ENCODE measurements around the gene PBRM1. TPM values are rescaled to one million over a fixed set of nuclear protein-coding genes. Genes with fewer than 3 reads are reported as not detected.

The PBRM1 gene
- total and polyA plus RNA-seq, 2 experiments from 2014 or later: 57.5 to 72.5 TPM

- TF ChIP-seq POLR2AphosphoS5 (IDR thresholded peaks at IDR 0.05; ENCODE audit: low read depth) (no peak), ZNF331 (CRISPR knock-in tag; IDR thresholded peaks at IDR 0.05; ENCODE audit: low read depth) (no peak), ZNF114 (CRISPR knock-in tag; IDR thresholded peaks at IDR 0.05) (no peak), STAT1 (IDR thresholded peaks at IDR 0.05; ENCODE audit: unreplicated experiment) (no peak), ZNF462 (CRISPR knock-in tag; IDR thresholded peaks at IDR 0.05) (no peak), REST (IDR thresholded peaks at IDR 0.05; ENCODE audit: unreplicated experiment) (no peak), CREB1 (CRISPR knock-in tag; IDR thresholded peaks at IDR 0.05; ENCODE audit: low read depth) (no peak), CTCF (conservative IDR thresholded peaks at IDR 0.05; ENCODE audit: low read depth in 2 of 2) (no peak), NANOG (IDR thresholded peaks at IDR 0.05; ENCODE audit: borderline replicate concordance) (no peak), JUNB (IDR thresholded peaks at IDR 0.05; ENCODE audit: unreplicated experiment) (no peak), EZH2 (IDR thresholded peaks at IDR 0.05; ENCODE audit: low read depth, unreplicated experiment) (no peak), EZH2phosphoT487 (IDR thresholded peaks at IDR 0.05; ENCODE audit: unreplicated experiment) (no peak), ETS1 (IDR thresholded peaks at IDR 0.05) (no peak)
- H2AFZ ChIP-seq: no peak overlapping the region
- Mint-ChIP-seq H3K36me3 (ENCODE audit: low read depth) (peaks cover 31% of the 10 kb centered on the region), H3K27ac (no peak overlapping the region), H3K4me3 (no peak overlapping the region), H3K27me3 (ENCODE audit: insufficient read depth, low read depth, poor library complexity) (peaks cover 2% of the 10 kb centered on the region), H3K4me1 (peaks cover 17% of the 10 kb centered on the region; the same call in 2 of the 3 replicates), H3K9me3 (no peaks in the 10 kb centered on the region)
- no peaks in the 10 kb centered on the region for H3K27me3 ChIP-seq (ENCODE audit: insufficient read depth)
- no peak overlapping the region for H3K4me2 ChIP-seq
- no peak overlapping the region for H3K4me3 ChIP-seq
- DNase-seq (ENCODE audit: low spot score): no peak
- H3K27ac ChIP-seq (ENCODE audit: low read depth): peak overlapping the region; percentile 64; the same call in 1 of the 2 replicates
- H4K20me1 ChIP-seq (replicated peaks; ENCODE audit: insufficient read depth): no peaks in the 10 kb centered on the region
- no peaks in the 10 kb centered on the region for H3K9me2 ChIP-seq (ENCODE audit: insufficient read depth)
- peaks cover 21% of the 10 kb centered on the region for H3K36me3 ChIP-seq (ENCODE audit: insufficient read depth)
- ATAC-seq: no peak
- H3F3A ChIP-seq (replicated peaks; ENCODE audit: low read depth): no peaks in the 10 kb centered on the region
- no peaks in the 10 kb centered on the region for H3K79me2 ChIP-seq (replicated peaks; ENCODE audit: insufficient read depth)
- peaks cover 7% of the 10 kb centered on the region; the same call in 1 of the 2 replicates for H3K4me1 ChIP-seq (ENCODE audit: insufficient read depth)
These were observed 128.4 kb downstream of the PBRM1 start for GRCh38 chr3:52557011-52557960.

Measured in GM23338 (cell line).